Retinal pigment epithelial cell (primary cell): ENCODE results near the gene GALNT18.

Experiments used
- DNase-seq: peaks from one replicate; pipeline ENCODE4 v3.0.0-alpha.2; 2010; ENCODE audit warnings: low read depth
- H3K4me3 ChIP-seq: 2 replicates; pipeline ENCODE4 v1.5.1; 2011; ENCODE audit warnings: mild to moderate bottlenecking, low read length, control low read depth, moderate library complexity
- CTCF ChIP-seq: conservative IDR thresholded peaks from 2 replicates; pipeline ENCODE4 v1.5.1; 2011; ENCODE audit warnings: low read depth, low read length, control low read depth, inconsistent platforms

GALNT18 gene

GRCh38 chr11:11284481-11284880 lies 337.3 kb downstream of the GALNT18 start:
- TF ChIP-seq CTCF, result no peak
- peak; percentile 7 for DNase-seq
- H3K4me3 ChIP-seq, result no peak overlapping the region

- H3K4me3 ChIP-seq, result no peak overlapping the region
- TF ChIP-seq CTCF, result no peak
- no peak for DNase-seq
These were observed 340.2 kb downstream of the GALNT18 start for GRCh38 chr11:11281626-11282025.

GRCh38 chr11:11280826-11281225 lies 341.0 kb downstream of the GALNT18 start:
- no peak overlapping the region for H3K4me3 ChIP-seq
- DNase-seq, result no peak
- TF ChIP-seq CTCF, result no peak

GRCh38 chr11:11279956-11280689 lies 341.7 kb downstream of the GALNT18 start:
- H3K4me3 ChIP-seq, result no peak overlapping the region
- TF ChIP-seq CTCF, result no peak
- no peak for DNase-seq

- no peak for DNase-seq
- no peak for TF ChIP-seq CTCF
- H3K4me3 ChIP-seq, result no peak overlapping the region
These were observed 349.6 kb downstream of the GALNT18 start for GRCh38 chr11:11272254-11272653.

- no peak overlapping the region for H3K4me3 ChIP-seq
- TF ChIP-seq CTCF, result no peak
- no peak for DNase-seq
These were observed 351.5 kb downstream of the GALNT18 start for GRCh38 chr11:11270236-11270775.

GRCh38 chr11:11268706-11269105 lies 353.1 kb downstream of the GALNT18 start:
- no peak overlapping the region for H3K4me3 ChIP-seq
- no peak for TF ChIP-seq CTCF
- no peak for DNase-seq
